ENCODE data around the gene IMPDH1.

GRCh38 chr7:128431221-128431620 lies 21.4 kb upstream of the IMPDH1 start:
- no peak for TF ChIP-seq CTCF (IDR thresholded peaks at IDR 0.05)
- no peak for TF ChIP-seq POLR2A (IDR thresholded peaks at IDR 0.05)
- no peak for TF ChIP-seq POLR2AphosphoS5 (IDR thresholded peaks at IDR 0.05)
- TF ChIP-seq EP300 (IDR thresholded peaks at IDR 0.05), result no peak

All from upper lobe of left lung (tissue), 4 donors.